ENCODE data around the gene SIAH3.

SIAH3 gene

GRCh38 chr13:45881353-45881752, 29.8 kb upstream of the SIAH3 start:
- TF ChIP-seq FOXP2 (optimal IDR thresholded peaks at IDR 0.05; ENCODE audit: borderline replicate concordance, extremely low read depth, extremely low read length, insufficient read depth) (no peak), SIN3A (IDR thresholded peaks at IDR 0.05; ENCODE audit: borderline replicate concordance, insufficient read depth, low read length) (no peak), REST (IDR thresholded peaks at IDR 0.05; ENCODE audit: insufficient read depth in 1 of 2, low read depth in 2 of 2, low read length in 2 of 2) (no peak), POLR2AphosphoS5 (IDR thresholded peaks at IDR 0.05; ENCODE audit: low read depth, low read length) (no peak), TAF1 (IDR thresholded peaks at IDR 0.05; ENCODE audit: borderline replicate concordance, insufficient read depth, low read length) (no peak)

GRCh38 chr13:45880242-45880641, 28.7 kb upstream of the SIAH3 start:
- TF ChIP-seq REST (IDR thresholded peaks at IDR 0.05; ENCODE audit: insufficient read depth in 1 of 2, low read depth in 2 of 2, low read length in 2 of 2), result no peak
- no peak for TF ChIP-seq SIN3A (IDR thresholded peaks at IDR 0.05; ENCODE audit: borderline replicate concordance, insufficient read depth, low read length)
- TF ChIP-seq POLR2AphosphoS5 (IDR thresholded peaks at IDR 0.05; ENCODE audit: low read depth, low read length), result no peak
- no peak for TF ChIP-seq TAF1 (IDR thresholded peaks at IDR 0.05; ENCODE audit: borderline replicate concordance, insufficient read depth, low read length)
- no peak for TF ChIP-seq FOXP2 (optimal IDR thresholded peaks at IDR 0.05; ENCODE audit: borderline replicate concordance, extremely low read depth, extremely low read length, insufficient read depth)

GRCh38 chr13:45879666-45880065, 28.1 kb upstream of the SIAH3 start:
- TF ChIP-seq FOXP2 (optimal IDR thresholded peaks at IDR 0.05; ENCODE audit: borderline replicate concordance, extremely low read depth, extremely low read length, insufficient read depth), result no peak
- TF ChIP-seq POLR2AphosphoS5 (IDR thresholded peaks at IDR 0.05; ENCODE audit: low read depth, low read length), result no peak
- TF ChIP-seq SIN3A (IDR thresholded peaks at IDR 0.05; ENCODE audit: borderline replicate concordance, insufficient read depth, low read length), result no peak
- TF ChIP-seq TAF1 (IDR thresholded peaks at IDR 0.05; ENCODE audit: borderline replicate concordance, insufficient read depth, low read length), result no peak
- TF ChIP-seq REST (IDR thresholded peaks at IDR 0.05; ENCODE audit: insufficient read depth in 1 of 2, low read depth in 2 of 2, low read length in 2 of 2), result no peak

GRCh38 chr13:45878966-45879365, 27.4 kb upstream of the SIAH3 start:
- TF ChIP-seq SIN3A (IDR thresholded peaks at IDR 0.05; ENCODE audit: borderline replicate concordance, insufficient read depth, low read length) (no peak), TAF1 (IDR thresholded peaks at IDR 0.05; ENCODE audit: borderline replicate concordance, insufficient read depth, low read length) (no peak), POLR2AphosphoS5 (IDR thresholded peaks at IDR 0.05; ENCODE audit: low read depth, low read length) (no peak), REST (IDR thresholded peaks at IDR 0.05; ENCODE audit: insufficient read depth in 1 of 2, low read depth in 2 of 2, low read length in 2 of 2) (no peak), FOXP2 (optimal IDR thresholded peaks at IDR 0.05; ENCODE audit: borderline replicate concordance, extremely low read depth, extremely low read length, insufficient read depth) (no peak)

- TF ChIP-seq TAF1 (IDR thresholded peaks at IDR 0.05; ENCODE audit: borderline replicate concordance, insufficient read depth, low read length), result no peak
Observed at GRCh38 chr13:45876781-45877180, 25.2 kb upstream of the SIAH3 start.
